Activated naive CD4-positive, alpha-beta T cell treated with anti-CD3 and anti-CD28 coated beads, Interleukin-2, amount 50 U/mL, for 24 hours (primary cell): Measurements from ENCODE around the gene KBTBD8.

Experiments used
- H3K27ac Mint-ChIP-seq: one replicate; pipeline ENCODE4 v1.8.0; 2021; ENCODE audit warnings: mild to moderate bottlenecking, mixed read lengths
- H3K27me3 Mint-ChIP-seq: one replicate; pipeline ENCODE4 v1.8.0; 2021; ENCODE audit warnings: mixed read lengths
- H3K36me3 Mint-ChIP-seq: one replicate; pipeline ENCODE4 v1.8.0; 2021; ENCODE audit warnings: mixed read lengths
- H3K4me1 Mint-ChIP-seq: one replicate; pipeline ENCODE4 v1.8.0; 2021; ENCODE audit warnings: mixed read lengths
- H3K4me3 Mint-ChIP-seq: one replicate; pipeline ENCODE4 v1.8.0; 2021; ENCODE audit warnings: mild to moderate bottlenecking, mixed read lengths
- H3K9me3 Mint-ChIP-seq: one replicate; pipeline ENCODE4 v1.8.0; 2021; ENCODE audit warnings: mixed read lengths

The KBTBD8 gene

GRCh38 chr3:67015702-67016484, 17.8 kb downstream of the KBTBD8 start:
- no peaks in the 10 kb centered on the region for H3K9me3 Mint-ChIP-seq
- peaks cover 35% of the 10 kb centered on the region for H3K4me1 Mint-ChIP-seq
- peak overlapping the region; percentile 61 for H3K27ac Mint-ChIP-seq
- peak overlapping the region; percentile 49 for H3K4me3 Mint-ChIP-seq
- H3K27me3 Mint-ChIP-seq: no peaks in the 10 kb centered on the region
- H3K36me3 Mint-ChIP-seq: peaks cover 16% of the 10 kb centered on the region

GRCh38 chr3:67016522-67017080, 18.5 kb downstream of the KBTBD8 start:
- peaks cover 14% of the 10 kb centered on the region for H3K36me3 Mint-ChIP-seq
- peak overlapping the region; percentile 63 for H3K27ac Mint-ChIP-seq
- no peaks in the 10 kb centered on the region for H3K27me3 Mint-ChIP-seq
- H3K4me3 Mint-ChIP-seq: peak overlapping the region; percentile 49
- no peaks in the 10 kb centered on the region for H3K9me3 Mint-ChIP-seq
- peaks cover 35% of the 10 kb centered on the region for H3K4me1 Mint-ChIP-seq

GRCh38 chr3:67017211-67017610, 19.1 kb downstream of the KBTBD8 start:
- Mint-ChIP-seq H3K27ac (no peak overlapping the region), H3K36me3 (peaks cover 9% of the 10 kb centered on the region), H3K27me3 (no peaks in the 10 kb centered on the region), H3K4me1 (peaks cover 31% of the 10 kb centered on the region), H3K4me3 (no peak overlapping the region), H3K9me3 (no peaks in the 10 kb centered on the region)

- Mint-ChIP-seq H3K27ac (peak overlapping the region; percentile 81), H3K27me3 (no peaks in the 10 kb centered on the region), H3K4me3 (no peak overlapping the region), H3K36me3 (peaks cover 6% of the 10 kb centered on the region), H3K4me1 (peaks cover 31% of the 10 kb centered on the region), H3K9me3 (no peaks in the 10 kb centered on the region)
These were observed 20.1 kb downstream of the KBTBD8 start for GRCh38 chr3:67018105-67018788.

GRCh38 chr3:67018789-67019526, 20.9 kb downstream of the KBTBD8 start:
- H3K27ac Mint-ChIP-seq: no peak overlapping the region
- peaks cover 31% of the 10 kb centered on the region for H3K4me1 Mint-ChIP-seq
- H3K4me3 Mint-ChIP-seq: no peak overlapping the region
- H3K27me3 Mint-ChIP-seq: no peaks in the 10 kb centered on the region
- no peaks in the 10 kb centered on the region for H3K9me3 Mint-ChIP-seq
- peaks cover 2% of the 10 kb centered on the region for H3K36me3 Mint-ChIP-seq

GRCh38 chr3:67028001-67028784, 30.1 kb downstream of the KBTBD8 start:
- no peaks in the 10 kb centered on the region for H3K36me3 Mint-ChIP-seq
- H3K9me3 Mint-ChIP-seq: no peaks in the 10 kb centered on the region
- H3K27ac Mint-ChIP-seq: no peak overlapping the region
- H3K27me3 Mint-ChIP-seq: no peaks in the 10 kb centered on the region
- no peaks in the 10 kb centered on the region for H3K4me1 Mint-ChIP-seq
- no peak overlapping the region for H3K4me3 Mint-ChIP-seq

- Mint-ChIP-seq H3K9me3 (no peaks in the 10 kb centered on the region), H3K36me3 (no peaks in the 10 kb centered on the region), H3K27me3 (no peaks in the 10 kb centered on the region), H3K4me3 (no peak overlapping the region), H3K4me1 (no peaks in the 10 kb centered on the region), H3K27ac (no peak overlapping the region)
These were observed 33.0 kb downstream of the KBTBD8 start for GRCh38 chr3:67030785-67031740.

GRCh38 chr3:67031986-67032385, 33.9 kb downstream of the KBTBD8 start:
- Mint-ChIP-seq H3K27me3 (no peaks in the 10 kb centered on the region), H3K4me3 (no peak overlapping the region), H3K36me3 (no peaks in the 10 kb centered on the region), H3K4me1 (no peaks in the 10 kb centered on the region), H3K27ac (no peak overlapping the region), H3K9me3 (no peaks in the 10 kb centered on the region)

GRCh38 chr3:67033079-67033478, 35.0 kb downstream of the KBTBD8 start:
- no peak overlapping the region for H3K27ac Mint-ChIP-seq
- no peaks in the 10 kb centered on the region for H3K9me3 Mint-ChIP-seq
- H3K4me1 Mint-ChIP-seq: no peaks in the 10 kb centered on the region
- no peaks in the 10 kb centered on the region for H3K27me3 Mint-ChIP-seq
- H3K36me3 Mint-ChIP-seq: no peaks in the 10 kb centered on the region
- H3K4me3 Mint-ChIP-seq: no peak overlapping the region

- H3K36me3 Mint-ChIP-seq: no peaks in the 10 kb centered on the region
- no peaks in the 10 kb centered on the region for H3K27me3 Mint-ChIP-seq
- H3K4me1 Mint-ChIP-seq: no peaks in the 10 kb centered on the region
- H3K27ac Mint-ChIP-seq: no peak overlapping the region
- H3K9me3 Mint-ChIP-seq: no peaks in the 10 kb centered on the region
- no peak overlapping the region for H3K4me3 Mint-ChIP-seq
These were observed 36.3 kb downstream of the KBTBD8 start for GRCh38 chr3:67034371-67034770.

- H3K27me3 Mint-ChIP-seq: no peaks in the 10 kb centered on the region
- H3K4me3 Mint-ChIP-seq: no peak overlapping the region
- no peaks in the 10 kb centered on the region for H3K36me3 Mint-ChIP-seq
- no peaks in the 10 kb centered on the region for H3K4me1 Mint-ChIP-seq
- H3K9me3 Mint-ChIP-seq: no peaks in the 10 kb centered on the region
- H3K27ac Mint-ChIP-seq: no peak overlapping the region
These were observed 39.5 kb downstream of the KBTBD8 start for GRCh38 chr3:67037615-67038014.

GRCh38 chr3:67044295-67044694, 46.2 kb downstream of the KBTBD8 start:
- peaks cover 6% of the 10 kb centered on the region for H3K4me1 Mint-ChIP-seq
- H3K4me3 Mint-ChIP-seq: no peak overlapping the region
- H3K27ac Mint-ChIP-seq: no peak overlapping the region
- no peaks in the 10 kb centered on the region for H3K36me3 Mint-ChIP-seq
- H3K27me3 Mint-ChIP-seq: no peaks in the 10 kb centered on the region
- no peaks in the 10 kb centered on the region for H3K9me3 Mint-ChIP-seq

- Mint-ChIP-seq H3K27me3 (no peaks in the 10 kb centered on the region), H3K9me3 (peaks cover 1% of the 10 kb centered on the region), H3K4me3 (no peak overlapping the region), H3K27ac (no peak overlapping the region), H3K36me3 (no peaks in the 10 kb centered on the region), H3K4me1 (peaks cover 6% of the 10 kb centered on the region)
These were observed 46.8 kb downstream of the KBTBD8 start for GRCh38 chr3:67044955-67045354.

GRCh38 chr3:67045711-67046465, 47.8 kb downstream of the KBTBD8 start:
- H3K4me1 Mint-ChIP-seq: peaks cover 6% of the 10 kb centered on the region
- no peak overlapping the region for H3K4me3 Mint-ChIP-seq
- peaks cover 6% of the 10 kb centered on the region for H3K9me3 Mint-ChIP-seq
- H3K27me3 Mint-ChIP-seq: peaks cover 3% of the 10 kb centered on the region
- no peak overlapping the region for H3K27ac Mint-ChIP-seq
- H3K36me3 Mint-ChIP-seq: no peaks in the 10 kb centered on the region
